ENCODE results near the gene WASF2.
"Not testable (repeated sequence)": the region's sequence is repeated elsewhere in the genome, so short reads cannot be mapped to it uniquely, and the experiment has no call there.

The WASF2 gene

GRCh38 chr1:27496604-27497155, 6.7 kb upstream of the WASF2 start:
- no peak for DNase-seq (ENCODE audit: low read depth)

GRCh38 chr1:27492796-27493195, 2.8 kb upstream of the WASF2 start:
- no peak for DNase-seq (ENCODE audit: low read depth)

- DNase-seq (ENCODE audit: low read depth), result no peak
Measured at GRCh38 chr1:27491748-27492700, 2.1 kb upstream of the WASF2 start.

GRCh38 chr1:27489501-27489972, 430 bp downstream of the WASF2 start:
- DNase-seq (ENCODE audit: low read depth), result no peak

- DNase-seq (ENCODE audit: low read depth), result no peak
Measured at GRCh38 chr1:27487966-27488884, 1.7 kb downstream of the WASF2 start.

GRCh38 chr1:27485363-27485762, 4.6 kb downstream of the WASF2 start:
- DNase-seq (ENCODE audit: low read depth), result no peak

GRCh38 chr1:27483659-27484058, 6.3 kb downstream of the WASF2 start:
- DNase-seq (ENCODE audit: low read depth), result no peak

GRCh38 chr1:27481994-27482620, 7.9 kb downstream of the WASF2 start:
- DNase-seq (ENCODE audit: low read depth), result no peak

- no peak for DNase-seq (ENCODE audit: low read depth)
Measured at GRCh38 chr1:27478098-27478497, 11.9 kb downstream of the WASF2 start.

GRCh38 chr1:27476237-27476636, 13.7 kb downstream of the WASF2 start:
- DNase-seq (ENCODE audit: low read depth), result no peak

- DNase-seq (ENCODE audit: low read depth), result no peak
Measured at GRCh38 chr1:27475720-27476119, 14.2 kb downstream of the WASF2 start.

GRCh38 chr1:27473755-27474154, 16.2 kb downstream of the WASF2 start:
- DNase-seq (ENCODE audit: low read depth), result no peak

GRCh38 chr1:27472098-27472497, 17.9 kb downstream of the WASF2 start:
- not testable (repeated sequence) for DNase-seq (ENCODE audit: low read depth)

GRCh38 chr1:27471477-27471876, 18.5 kb downstream of the WASF2 start:
- DNase-seq (ENCODE audit: low read depth), result no peak

- DNase-seq (ENCODE audit: low read depth), result no peak
Measured at GRCh38 chr1:27469334-27469733, 20.6 kb downstream of the WASF2 start.

- DNase-seq (ENCODE audit: low read depth), result not testable (repeated sequence)
Measured at GRCh38 chr1:27468378-27468777, 21.6 kb downstream of the WASF2 start.

- no peak for DNase-seq (ENCODE audit: low read depth)
Measured at GRCh38 chr1:27464926-27465647, 24.9 kb downstream of the WASF2 start.

- DNase-seq (ENCODE audit: low read depth), result not testable (repeated sequence)
Measured at GRCh38 chr1:27463916-27464315, 26.1 kb downstream of the WASF2 start.

GRCh38 chr1:27458521-27458920, 31.4 kb downstream of the WASF2 start:
- DNase-seq (ENCODE audit: low read depth), result not testable (repeated sequence)

GRCh38 chr1:27455139-27455811, 34.7 kb downstream of the WASF2 start:
- no peak for DNase-seq (ENCODE audit: low read depth)

GRCh38 chr1:27454610-27455009, 35.4 kb downstream of the WASF2 start:
- no peak for DNase-seq (ENCODE audit: low read depth)

All from GM04504 (cell line).